ENCODE data around the gene BICRA.

DNA sequence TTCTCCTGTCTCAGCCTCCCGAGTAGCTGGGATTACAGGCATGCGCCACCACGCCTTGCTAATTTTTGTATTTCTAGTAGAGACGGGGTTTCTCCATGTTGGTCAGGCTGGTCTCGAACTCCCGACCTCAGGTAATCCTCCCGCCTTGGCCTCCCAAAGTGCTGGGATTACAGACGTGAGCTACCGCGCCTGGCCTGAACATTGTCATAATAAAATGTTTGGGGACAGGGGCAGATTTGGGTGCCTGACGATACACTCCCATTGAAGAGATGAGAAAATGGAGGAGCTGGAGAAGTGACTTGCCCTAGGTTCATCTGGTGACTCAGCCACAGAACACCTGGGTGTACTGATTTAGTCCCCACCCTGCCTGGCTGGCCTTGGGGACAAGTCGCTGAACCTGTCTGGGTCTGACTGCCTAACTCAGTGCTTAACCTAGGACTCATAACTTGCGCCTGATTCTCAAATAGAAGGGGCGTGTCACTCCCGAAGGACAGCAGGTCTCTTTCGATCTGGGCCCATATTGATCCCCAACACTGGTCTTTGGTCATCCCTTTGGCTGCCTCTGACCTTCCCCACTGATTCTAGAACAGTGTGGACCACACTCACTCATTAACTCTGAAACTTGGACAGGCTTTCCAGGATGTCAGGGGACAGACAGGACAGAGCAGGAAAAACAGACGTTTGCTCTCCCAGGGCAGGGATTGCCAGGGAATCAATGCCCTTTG is 7.6 kb upstream of the BICRA start:
- TF ChIP-seq, protein P1, sequence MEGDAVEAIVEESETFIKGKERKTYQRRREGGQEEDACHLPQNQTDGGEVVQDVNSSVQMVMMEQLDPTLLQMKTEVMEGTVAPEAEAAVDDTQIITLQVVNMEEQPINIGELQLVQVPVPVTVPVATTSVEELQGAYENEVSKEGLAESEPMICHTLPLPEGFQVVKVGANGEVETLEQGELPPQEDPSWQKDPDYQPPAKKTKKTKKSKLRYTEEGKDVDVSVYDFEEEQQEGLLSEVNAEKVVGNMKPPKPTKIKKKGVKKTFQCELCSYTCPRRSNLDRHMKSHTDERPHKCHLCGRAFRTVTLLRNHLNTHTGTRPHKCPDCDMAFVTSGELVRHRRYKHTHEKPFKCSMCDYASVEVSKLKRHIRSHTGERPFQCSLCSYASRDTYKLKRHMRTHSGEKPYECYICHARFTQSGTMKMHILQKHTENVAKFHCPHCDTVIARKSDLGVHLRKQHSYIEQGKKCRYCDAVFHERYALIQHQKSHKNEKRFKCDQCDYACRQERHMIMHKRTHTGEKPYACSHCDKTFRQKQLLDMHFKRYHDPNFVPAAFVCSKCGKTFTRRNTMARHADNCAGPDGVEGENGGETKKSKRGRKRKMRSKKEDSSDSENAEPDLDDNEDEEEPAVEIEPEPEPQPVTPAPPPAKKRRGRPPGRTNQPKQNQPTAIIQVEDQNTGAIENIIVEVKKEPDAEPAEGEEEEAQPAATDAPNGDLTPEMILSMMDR (optimal IDR thresholded peaks at IDR 0.05 in 1 of 3, IDR thresholded peaks at IDR 0.05 in 1 of 3, conservative IDR thresholded peaks at IDR 0.05 in 1 of 3; ENCODE audit: extremely low read depth in 1 of 3, insufficient read depth in 2 of 3, low read length in 3 of 3), result no peak
- no peak for TF ChIP-seq EZH2 (IDR thresholded peaks at IDR 0.05; ENCODE audit: low read length)

Measured in keratinocyte (primary cell).